ENCODE results near the gene WWOX. TPM values are rescaled to one million over a fixed set of nuclear protein-coding genes. Genes with fewer than 3 reads are reported as not detected.

Gene WWOX
- total RNA-seq, 1 donor from 2014 or later = 106 TPM

- Histone ChIP-seq H3K4me1 (peaks cover 0 to 5% of the 10 kb centered on the region in 2 donors), H3K36me3 (no peaks in the 10 kb centered on the region), H3K9me3 (peaks cover 0 to 24% of the 10 kb centered on the region in 2 donors), H3K27me3 (no peaks in the 10 kb centered on the region), H3K27ac (no peak overlapping the region), H3K4me3 (no peak overlapping the region)
- intact Hi-C loops (cut with DNase I) = no loop called here
- no peak for DNase-seq (ENCODE audit: low spot score in 2 of 2)
- TF ChIP-seq, protein P1, sequence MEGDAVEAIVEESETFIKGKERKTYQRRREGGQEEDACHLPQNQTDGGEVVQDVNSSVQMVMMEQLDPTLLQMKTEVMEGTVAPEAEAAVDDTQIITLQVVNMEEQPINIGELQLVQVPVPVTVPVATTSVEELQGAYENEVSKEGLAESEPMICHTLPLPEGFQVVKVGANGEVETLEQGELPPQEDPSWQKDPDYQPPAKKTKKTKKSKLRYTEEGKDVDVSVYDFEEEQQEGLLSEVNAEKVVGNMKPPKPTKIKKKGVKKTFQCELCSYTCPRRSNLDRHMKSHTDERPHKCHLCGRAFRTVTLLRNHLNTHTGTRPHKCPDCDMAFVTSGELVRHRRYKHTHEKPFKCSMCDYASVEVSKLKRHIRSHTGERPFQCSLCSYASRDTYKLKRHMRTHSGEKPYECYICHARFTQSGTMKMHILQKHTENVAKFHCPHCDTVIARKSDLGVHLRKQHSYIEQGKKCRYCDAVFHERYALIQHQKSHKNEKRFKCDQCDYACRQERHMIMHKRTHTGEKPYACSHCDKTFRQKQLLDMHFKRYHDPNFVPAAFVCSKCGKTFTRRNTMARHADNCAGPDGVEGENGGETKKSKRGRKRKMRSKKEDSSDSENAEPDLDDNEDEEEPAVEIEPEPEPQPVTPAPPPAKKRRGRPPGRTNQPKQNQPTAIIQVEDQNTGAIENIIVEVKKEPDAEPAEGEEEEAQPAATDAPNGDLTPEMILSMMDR (IDR thresholded peaks at IDR 0.05) = no peak
Observed at GRCh38 chr16:79175286-79176057, 1076.0 kb downstream of the WWOX start.

GRCh38 chr16:79177018-79177417, 1077.6 kb downstream of the WWOX start:
- Histone ChIP-seq H3K27me3 (no peaks in the 10 kb centered on the region), H3K4me1 (no peaks in the 10 kb centered on the region), H3K9me3 (peaks cover 0 to 28% of the 10 kb centered on the region in 2 donors), H3K4me3 (no peak overlapping the region), H3K36me3 (no peaks in the 10 kb centered on the region), H3K27ac (no peak overlapping the region)
- TF ChIP-seq, protein P1 (IDR thresholded peaks at IDR 0.05) = no peak
- no peak for DNase-seq (ENCODE audit: low spot score in 2 of 2)
- intact Hi-C loops (cut with DNase I) = no loop called here

- intact Hi-C loops (cut with DNase I) = no loop called here
- TF ChIP-seq, protein P1 (IDR thresholded peaks at IDR 0.05) = no peak
- no peaks in the 10 kb centered on the region for H3K4me1 ChIP-seq
- H3K27me3 ChIP-seq = no peaks in the 10 kb centered on the region
- no peaks in the 10 kb centered on the region for H3K36me3 ChIP-seq
- no peak overlapping the region for H3K4me3 ChIP-seq
- DNase-seq (ENCODE audit: low spot score in 2 of 2) = no peak
- H3K27ac ChIP-seq = no peak overlapping the region
- peaks cover 0 to 24% of the 10 kb centered on the region in 2 donors for H3K9me3 ChIP-seq
Observed at GRCh38 chr16:79181419-79181818, 1082.0 kb downstream of the WWOX start.

GRCh38 chr16:79182616-79183015, 1083.2 kb downstream of the WWOX start:
- no peaks in the 10 kb centered on the region for H3K36me3 ChIP-seq
- H3K4me3 ChIP-seq = no peak overlapping the region
- H3K4me1 ChIP-seq = no peaks in the 10 kb centered on the region
- H3K9me3 ChIP-seq = peaks cover 0 to 23% of the 10 kb centered on the region in 2 donors
- H3K27me3 ChIP-seq = no peaks in the 10 kb centered on the region
- no peak overlapping the region for H3K27ac ChIP-seq
- TF ChIP-seq, protein P1 (IDR thresholded peaks at IDR 0.05) = no peak
- DNase-seq (ENCODE audit: low spot score in 2 of 2) = no peak
- intact Hi-C loops (cut with DNase I) = no loop called here

DNA sequence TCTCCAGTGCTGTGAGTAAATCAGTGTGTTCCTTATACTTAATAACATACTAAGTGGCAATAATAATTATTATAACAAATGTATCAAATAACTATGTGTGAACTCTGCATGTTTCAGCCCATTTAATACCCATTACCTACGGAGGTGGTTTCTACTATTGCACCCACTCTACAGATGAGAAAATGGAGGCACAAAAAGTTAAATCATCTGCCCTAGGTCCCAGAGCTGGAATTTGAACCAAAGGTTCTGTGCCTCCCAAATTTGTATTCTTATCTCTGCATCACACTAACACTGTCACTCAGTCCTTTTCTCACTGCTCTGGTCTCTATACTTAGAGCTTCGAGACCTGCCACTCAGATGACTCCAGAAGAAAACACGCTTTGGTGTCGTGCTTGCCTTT, 1084.1 kb downstream of the WWOX start:
- Histone ChIP-seq H3K27ac (no peak overlapping the region), H3K4me3 (no peak overlapping the region), H3K4me1 (no peaks in the 10 kb centered on the region), H3K9me3 (peaks cover 0 to 21% of the 10 kb centered on the region in 2 donors), H3K36me3 (no peaks in the 10 kb centered on the region), H3K27me3 (no peaks in the 10 kb centered on the region)
- TF ChIP-seq, protein P1 (IDR thresholded peaks at IDR 0.05) = no peak
- intact Hi-C loops (cut with DNase I) = no loop called here
- DNase-seq (ENCODE audit: low spot score in 2 of 2) = no peak
